HCT116 (cell line): Measurements from ENCODE around the gene GEMIN7. TPM values are rescaled to one million over a fixed set of nuclear protein-coding genes. Genes with fewer than 3 reads are reported as not detected.

Source experiments
- ATAC-seq: fragments of 200-7000 bp; cut with Tn5 transposase; 2 replicates; pipeline ENCODE4 v1.9.1; 2020; ENCODE audit warnings: mild to moderate bottlenecking, moderate library complexity
- BruUV-seq: library from RNA; stranded (reverse); fragments of 400-500 nt; replicated peaks from 2 replicates; lab custom pipeline; 2021; lab: Mats Ljungman, UMichigan
- CTCF ChIA-PET: fragments of 300-600 bp; sonication (Branson Sonifier 250); formaldehyde crosslinking; loops from one replicate; lab custom pipeline; 2021; ENCODE audit warnings: antibody characterized with exemption; lab: Charles Lee
- POLR2A ChIA-PET: fragments of 300-600, 350-600 bp; sonication (Branson Sonifier 250); formaldehyde crosslinking; loops from one replicate; lab custom pipeline; 2021; ENCODE audit warnings: antibody characterized with exemption; lab: Charles Lee
- RAD21 ChIA-PET, 2 experiments: fragments of 300-600 bp; sonication (Branson Sonifier 250); formaldehyde crosslinking; loops; one replicate each; lab custom pipeline; 2023; ENCODE audit warnings: low total read pairs in 2 of 2; ENCODE audit not compliant: uncharacterized antibody in 2 of 2, unreplicated experiment in 2 of 2, low non-redundant PET in 1 of 2; lab: Charles Lee
- DNase-seq: peaks from one replicate; pipeline ENCODE4 v3.0.0-alpha.2; 2010; ENCODE audit warnings: low read depth, low spot score
- H2AFZ ChIP-seq: fragments of 200-600 bp; shearing (Covaris generic), sonication (generic); 2 replicates; pipeline ENCODE4 v1.6.1; 2017; ENCODE audit warnings: low read depth, mixed run types, mixed read lengths, antibody characterized with exemption, low read length; ENCODE audit not compliant: poor library complexity, severe bottlenecking
- H3K27ac ChIP-seq: 2 replicates; pipeline ENCODE4 v1.5.1; 2012; ENCODE audit warnings: low read depth, low read length
- H3K27me3 ChIP-seq: fragments of 200-600 bp; sonication (generic); 2 replicates; pipeline ENCODE4 v1.6.1; 2016; ENCODE audit warnings: mixed run types, low read length, mixed read lengths; ENCODE audit not compliant: insufficient read depth
- H3K36me3 ChIP-seq, 2 experiments: fragments of 200-500 bp in 1 of 2; fragments of 200-600 bp in 1 of 2; sonication (Bioruptor generic) in 1 of 2; sonication (generic) in 1 of 2; 2 replicates each; pipeline versions ENCODE4 v1.5.1 to v1.6.1; 2014 to 2016; ENCODE audit warnings: low read length in 2 of 2, inconsistent platforms in 1 of 2, mixed read lengths in 1 of 2, mixed run types in 1 of 2; ENCODE audit not compliant: insufficient read depth in 2 of 2, control insufficient read depth in 1 of 2
- H3K4me1 ChIP-seq, 2 experiments: fragments of 200-600 bp in 1 of 2; sonication (generic) in 1 of 2; 2 replicates each; pipeline versions ENCODE4 v1.5.1 to v1.6.1; 2012 to 2017; ENCODE audit warnings: low read length in 2 of 2, inconsistent platforms in 1 of 2, mild to moderate bottlenecking in 1 of 2, mixed read lengths in 1 of 2, mixed run types in 1 of 2, moderate library complexity in 1 of 2; ENCODE audit not compliant: insufficient read depth in 2 of 2, control insufficient read depth in 1 of 2
- H3K4me2 ChIP-seq: fragments of 200-600 bp; sonication (generic); 2 replicates; pipeline ENCODE4 v1.6.1; 2017; ENCODE audit warnings: mixed run types, low read length, mixed read lengths
- H3K4me3 ChIP-seq, 2 experiments: fragments of 200-600 bp in 1 of 2; sonication (generic) in 1 of 2; replicated peaks in 1 of 2; 2 replicates each; pipeline ENCODE4 v1.5.1; 2011 to 2016; ENCODE audit warnings: low read length in 2 of 2, control low read depth in 1 of 2, low read depth in 1 of 2, mild to moderate bottlenecking in 1 of 2, mixed read lengths in 1 of 2, mixed run types in 1 of 2
- H3K79me2 ChIP-seq: fragments of 200-600 bp; sonication (generic); 2 replicates; pipeline ENCODE4 v1.6.1; 2017; ENCODE audit warnings: mild to moderate bottlenecking, mixed run types, low read length, moderate library complexity, mixed read lengths; ENCODE audit not compliant: insufficient read depth
- H3K9ac ChIP-seq: fragments of 200-600 bp; sonication (generic); 2 replicates; pipeline ENCODE4 v1.6.1; 2016; ENCODE audit warnings: low read length, mixed read lengths
- H3K9me2 ChIP-seq: fragments of 200-600 bp; sonication (generic), shearing (Covaris generic); 2 replicates; pipeline ENCODE4 v1.6.1; 2017; ENCODE audit warnings: mixed run types, mild to moderate bottlenecking, moderate library complexity; ENCODE audit not compliant: insufficient read depth
- H3K9me3 ChIP-seq, 2 experiments: fragments of 200-500 bp in 1 of 2; fragments of 200-600 bp in 1 of 2; sonication (Bioruptor generic) in 1 of 2; sonication (generic) in 1 of 2; 2 replicates each; pipeline ENCODE4 v1.6.1; 2014 to 2017; ENCODE audit warnings: low read length in 2 of 2, mixed read lengths in 2 of 2, inconsistent platforms in 1 of 2, low read depth in 1 of 2, mild to moderate bottlenecking in 1 of 2, mixed run types in 1 of 2, moderate library complexity in 1 of 2; ENCODE audit not compliant: control insufficient read depth in 1 of 2, insufficient read depth in 1 of 2
- H4K20me1 ChIP-seq: fragments of 200-600 bp; sonication (generic), shearing (Covaris generic); 2 replicates; pipeline ENCODE4 v1.6.1; 2017; ENCODE audit warnings: mixed run types, mild to moderate bottlenecking, moderate library complexity; ENCODE audit not compliant: insufficient read depth
- ATF3 ChIP-seq: IDR thresholded peaks from 2 replicates; pipeline ENCODE4 v1.6.1; 2012
- CBX3 ChIP-seq: IDR thresholded peaks from 2 replicates; pipeline ENCODE4 v1.6.1; 2012; ENCODE audit warnings: low read depth
- CEBPB ChIP-seq: IDR thresholded peaks from 2 replicates; pipeline ENCODE4 v1.6.1; 2012; ENCODE audit warnings: low read depth
- CTCF ChIP-seq, 3 experiments: fragments of 200-600 bp in 1 of 3; sonication (generic) in 1 of 3; IDR thresholded peaks in 2 of 3; conservative IDR thresholded peaks in 1 of 3; 2 replicates each; pipeline ENCODE4 v1.5.1; 2012 to 2017; ENCODE audit warnings: low read depth in 2 of 3, low read length in 2 of 3, antibody characterized with exemption in 1 of 3, borderline replicate concordance in 1 of 3, control low read depth in 1 of 3, mild to moderate bottlenecking in 1 of 3, mixed read lengths in 1 of 3, mixed run types in 1 of 3, moderate library complexity in 1 of 3; ENCODE audit not compliant: insufficient read depth in 1 of 3
- EGR1 ChIP-seq: IDR thresholded peaks from 2 replicates; pipeline ENCODE4 v1.6.1; 2012; ENCODE audit warnings: low read depth
- ELF1 ChIP-seq: IDR thresholded peaks from 2 replicates; pipeline ENCODE4 v1.6.1; 2012; ENCODE audit warnings: low read depth, borderline replicate concordance
- EZH2phosphoT487 ChIP-seq: fragments of 200-600 bp; IDR thresholded peaks from 2 replicates; pipeline ENCODE4 v1.6.1; 2018; ENCODE audit warnings: antibody characterized with exemption, borderline replicate concordance
- FOSL1 ChIP-seq: IDR thresholded peaks from 2 replicates; pipeline ENCODE4 v1.6.1; 2012; ENCODE audit warnings: low read depth
- JUND ChIP-seq: IDR thresholded peaks from 2 replicates; pipeline ENCODE4 v1.6.1; 2012
- MAX ChIP-seq: IDR thresholded peaks from 2 replicates; pipeline ENCODE4 v1.6.1; 2012
- POLR2A ChIP-seq: IDR thresholded peaks from 2 replicates; pipeline ENCODE4 v1.7.0; 2011; ENCODE audit warnings: borderline replicate concordance; ENCODE audit not compliant: insufficient read depth, insufficient read length; ENCODE audit errors: extremely low read depth
- POLR2AphosphoS5 ChIP-seq: IDR thresholded peaks from 2 replicates; pipeline ENCODE4 v1.6.1; 2011; ENCODE audit warnings: mild to moderate bottlenecking, low read depth, low read length, moderate library complexity
- SIN3A ChIP-seq: IDR thresholded peaks from 2 replicates; pipeline ENCODE4 v1.6.1; 2012; ENCODE audit warnings: low read depth
- SP1 ChIP-seq: IDR thresholded peaks from 2 replicates; pipeline ENCODE4 v1.6.1; 2012; ENCODE audit warnings: low read depth
- SRF ChIP-seq: IDR thresholded peaks from 2 replicates; pipeline ENCODE4 v1.6.1; 2012; ENCODE audit warnings: low read depth
- TCF7L2 ChIP-seq: IDR thresholded peaks from 2 replicates; pipeline ENCODE4 v1.7.0; 2011; ENCODE audit warnings: borderline replicate concordance, inconsistent platforms; ENCODE audit not compliant: insufficient read depth, insufficient read length; ENCODE audit errors: extremely low read depth
- YY1 ChIP-seq: IDR thresholded peaks from 2 replicates; pipeline ENCODE4 v1.6.1; 2011; ENCODE audit warnings: low read length, low read depth, moderate library complexity, mild to moderate bottlenecking; ENCODE audit not compliant: insufficient replicate concordance; ENCODE audit errors: extremely low read depth
- intact Hi-C: fragments of 100-400 bp; cut with micrococcal nuclease; formaldehyde crosslinking; loops from 2 replicates; pipeline ENCODE4 v1.10.0; 2022
- total RNA-seq: library from RNA; stranded (reverse); gene quantifications from one replicate; pipeline ENCODE4 v1.2.1, GENCODE V29; 2021; ENCODE audit not compliant: unreplicated experiment

The GEMIN7 gene
- total RNA-seq, 1 experiment from 2014 or later = 35.4 TPM

- intact Hi-C loops = loop anchor here (10.0 kb wide), 2 partner anchors 84 to 684 kb away; partner anchors contain the start of genes BLOC1S3 and TRAPPC6A
- Histone ChIP-seq H3K36me3 (peaks cover 0 to 11% of the 10 kb centered on the region in 2 experiments; a peak in 2 of 4 replicates), H3K27ac (peak overlapping the region; percentile 84), H2AFZ (no peak overlapping the region), H3K27me3 (no peaks in the 10 kb centered on the region), H3K9me3 (no peaks in the 10 kb centered on the region), H3K4me2 (peak overlapping the region; percentile 96), H3K9ac (peak overlapping the region; percentile 97), H4K20me1 (no peaks in the 10 kb centered on the region), H3K79me2 (peaks cover 67% of the 10 kb centered on the region), H3K4me1 (peaks cover 13 to 43% of the 10 kb centered on the region in 2 experiments; a peak in 3 of 4 replicates), H3K4me3 (peak overlapping the region; percentile 94 to 96), H3K9me2 (no peaks in the 10 kb centered on the region)
- ChIA-PET RAD21 (interaction anchor here in 1 of 2 experiments (0.6 to 0.7 kb wide), 2 partner anchors 52 to 402 kb away, joined by 3 read pairs; no protein-coding TSS in a partner anchor), POLR2A (interaction anchor here (0.9 to 2.1 kb wide), 6 partner anchors 8 to 158 kb away, joined by 3 to 10 read pairs (median 4); partner anchors contain the start of genes BLOC1S3, GEMIN7 and TRAPPC6A), CTCF (interaction anchor here (0.9 to 2.5 kb wide), 6 partner anchors 12 to 137 kb away, joined by 3 to 10 read pairs (median 4); partner anchors contain the start of genes BLOC1S3, TRAPPC6A and ZNF296)
- ATAC-seq = peak; percentile 81
- no TSS peak for BruUV-seq
- peak; percentile 100 for TF ChIP-seq SRF
- no peak for TF ChIP-seq CBX3
- no peak for TF ChIP-seq FOSL1
- TF ChIP-seq ATF3 = no peak
- no peak for TF ChIP-seq EGR1
- TF ChIP-seq EZH2phosphoT487 = no peak
- no peak for TF ChIP-seq CTCF (IDR thresholded peaks at IDR 0.05 in 2 of 3, conservative IDR thresholded peaks at IDR 0.05 in 1 of 3; ENCODE audit: borderline replicate concordance in 1 of 3, insufficient read depth in 1 of 3, low read depth in 2 of 3, low read length in 2 of 3)
- no peak for TF ChIP-seq CEBPB
- peak; percentile 68 for TF ChIP-seq YY1
- TF ChIP-seq TCF7L2 = peak; percentile 69
- TF ChIP-seq POLR2AphosphoS5 = peak; percentile 91
- peak; percentile 72 for TF ChIP-seq SIN3A
- TF ChIP-seq SP1 = peak; percentile 93
- no peak for TF ChIP-seq JUND
- no peak for TF ChIP-seq POLR2A
- peak; percentile 87 for TF ChIP-seq MAX
- no peak; the same call in 1 of the 2 replicates for TF ChIP-seq ELF1
- peak; percentile 99 for DNase-seq
Measured at GRCh38 chr19:45091031-45091923, 12.2 kb downstream of the GEMIN7 start.
